Testis (tissue), 3 donors: ENCODE data around the gene PPARA. TPM values are rescaled to one million over a fixed set of nuclear protein-coding genes. Genes with fewer than 3 reads are reported as not detected.

Experiments used
- DNase-seq: peaks from one replicate; pipeline ENCODE4 v3.0.0-alpha.2; 2019
- H3K27ac ChIP-seq, 2 donors: fragments of 200-600 bp; sonication (generic); one replicate each; pipeline ENCODE4 v1.5.1; 2019
- H3K27me3 ChIP-seq: fragments of 200-600 bp; sonication (generic); one replicate; pipeline ENCODE4 v1.5.1; 2019
- H3K36me3 ChIP-seq: fragments of 200-600 bp; sonication (generic); one replicate; pipeline ENCODE4 v1.5.1; 2017; ENCODE audit warnings: low read depth; ENCODE audit errors: missing control alignments
- H3K4me1 ChIP-seq: fragments of 200-600 bp; sonication (generic); one replicate; pipeline ENCODE4 v1.5.1; 2019
- H3K4me3 ChIP-seq, 2 donors: fragments of 200-600 bp; sonication (generic); one replicate each; pipeline ENCODE4 v1.5.1; 2017 to 2019
- H3K9me3 ChIP-seq: fragments of 200-600 bp; sonication (generic); one replicate; pipeline ENCODE4 v1.5.1; 2017
- CTCF ChIP-seq, 3 experiments: fragments of 450-650 bp in 2 of 3; fragments of 200-600 bp in 1 of 3; sonication (generic) in 1 of 3; IDR thresholded peaks; one replicate each; pipeline ENCODE4 v1.5.1; 2016 to 2019; ENCODE audit warnings: antibody characterized with exemption in 3 of 3, mild to moderate bottlenecking in 2 of 3, moderate library complexity in 1 of 3
- POLR2A ChIP-seq: fragments of 450-650 bp; IDR thresholded peaks from one replicate; pipeline ENCODE4 v1.6.1; 2017; ENCODE audit warnings: antibody characterized with exemption, mild to moderate bottlenecking, moderate library complexity
- WGBS, 2 donors: methylation state at CpG; one replicate each; pipeline ENCODE4 v1.1.5; 2018; 5-methylcytosine and 5-hydroxymethylcytosine counted together
- intact Hi-C: fragments of 100-400 bp; cut with DNase I; formaldehyde crosslinking; loops from one replicate; pipeline ENCODE4 v1.15.1; 2023; ENCODE audit warnings: low total_unique reads
- polyA plus RNA-seq: library from polyadenylated mRNA; stranded (reverse); fragments of 350-450 nt; fragmentation: Illumina TruSeq; extraction: RNeasy Lipid Tissue Mini Kit (QIAGEN cat#74804); gene quantifications from one replicate; pipeline ENCODE4 v1.2.3, GENCODE V29; 2014; ENCODE audit warnings: low read depth, low replicate concordance; ENCODE audit not compliant: insufficient read depth
- total RNA-seq, 2 donors: library from RNA; depleted of rRNA; stranded (reverse); fragments of >200 nt; gene quantifications; one replicate each; pipeline ENCODE4 v1.2.3, GENCODE V29; 2016

Gene PPARA
- total and polyA plus RNA-seq, 3 donors from 2014 or later, result 4.8 to 19.9 (median 18.1) TPM

DNA sequence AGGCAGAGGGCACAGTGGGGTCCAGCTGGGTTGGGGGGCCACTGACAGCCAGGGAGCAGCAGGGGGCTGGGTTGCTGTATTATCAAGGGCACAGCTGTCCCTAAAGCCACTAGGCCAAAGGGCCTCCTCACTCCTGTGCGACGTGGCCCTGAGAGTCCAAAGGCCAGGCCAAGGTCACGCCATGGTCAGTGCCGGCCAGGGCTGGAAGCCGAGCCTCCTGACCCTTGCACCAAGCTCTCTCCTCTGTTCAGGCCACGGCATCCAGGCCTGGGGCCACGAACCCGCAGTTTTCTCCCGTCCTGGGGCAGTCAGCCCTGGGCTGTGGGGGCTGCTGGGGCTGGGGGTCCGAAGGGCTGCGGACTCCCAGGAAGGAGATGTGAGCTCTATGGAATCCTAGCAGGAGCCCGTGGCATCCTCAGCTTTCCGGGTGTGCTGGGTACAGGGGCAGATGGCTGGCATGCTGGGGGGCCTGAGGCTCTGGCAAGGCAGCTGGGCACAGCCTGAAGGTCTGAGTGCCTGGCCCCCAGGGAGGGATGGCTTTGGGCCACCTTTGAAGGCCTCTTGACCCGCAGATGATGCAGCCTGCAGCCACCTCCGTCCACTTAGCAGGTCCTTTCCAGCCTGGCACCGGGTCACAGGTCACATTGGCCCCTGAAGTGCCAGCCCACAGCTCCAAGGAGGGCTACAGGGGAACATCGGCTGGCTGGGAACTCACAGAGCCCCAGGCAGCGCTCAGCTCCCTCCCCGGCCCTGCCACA, 17.3 kb upstream of the PPARA start:
- H3K4me1 ChIP-seq, result peaks cover 20% of the 10 kb centered on the region
- no peak for DNase-seq
- WGBS, 2 donors, result 86 to 89% methylated on average over 7 to 19 of the region's 19 CpGs
- no peaks in the 10 kb centered on the region for H3K9me3 ChIP-seq
- H3K36me3 ChIP-seq, result no peaks in the 10 kb centered on the region
- H3K27me3 ChIP-seq, result no peaks in the 10 kb centered on the region
- intact Hi-C loops, result no loop called here
- TF ChIP-seq POLR2A, result no peak
- no peak for TF ChIP-seq CTCF (IDR thresholded peaks at IDR 0.05)
- H3K4me3 ChIP-seq, result no peak overlapping the region
- no peak overlapping the region for H3K27ac ChIP-seq

- Histone ChIP-seq H3K9me3 (no peaks in the 10 kb centered on the region), H3K27ac (no peak overlapping the region), H3K4me1 (peaks cover 20% of the 10 kb centered on the region), H3K4me3 (no peak overlapping the region), H3K27me3 (no peaks in the 10 kb centered on the region), H3K36me3 (no peaks in the 10 kb centered on the region)
- TF ChIP-seq CTCF (IDR thresholded peaks at IDR 0.05), result no peak
- DNase-seq, result no peak
- 97 to 100% methylated on average over 4 of the region's 4 CpGs for WGBS, 2 donors
- intact Hi-C loops, result no loop called here
These were observed 16.8 kb upstream of the PPARA start for GRCh38 chr22:46133588-46133855.

GRCh38 chr22:46134111-46134705, 16.1 kb upstream of the PPARA start:
- Histone ChIP-seq H3K4me3 (no peak overlapping the region), H3K27ac (no peak overlapping the region), H3K36me3 (no peaks in the 10 kb centered on the region), H3K27me3 (no peaks in the 10 kb centered on the region), H3K4me1 (peaks cover 18% of the 10 kb centered on the region), H3K9me3 (no peaks in the 10 kb centered on the region)
- 86 to 93% methylated on average over 9 to 15 of the region's 15 CpGs for WGBS, 2 donors
- intact Hi-C loops, result no loop called here
- TF ChIP-seq CTCF (IDR thresholded peaks at IDR 0.05), result no peak
- TF ChIP-seq POLR2A, result no peak
- no peak for DNase-seq

GRCh38 chr22:46135611-46136485, 14.5 kb upstream of the PPARA start:
- no peak for DNase-seq
- peak overlapping the region in 1 of 2 donors; percentile 44 for H3K27ac ChIP-seq
- H3K27me3 ChIP-seq, result no peaks in the 10 kb centered on the region
- H3K9me3 ChIP-seq, result no peaks in the 10 kb centered on the region
- H3K4me3 ChIP-seq, result no peak overlapping the region
- WGBS, 2 donors, result 65 to 71% methylated on average over 26 of the region's 26 CpGs
- intact Hi-C loops, result no loop called here
- peaks cover 18% of the 10 kb centered on the region for H3K4me1 ChIP-seq
- TF ChIP-seq CTCF (IDR thresholded peaks at IDR 0.05) (no peak), POLR2A (no peak)
- H3K36me3 ChIP-seq, result no peaks in the 10 kb centered on the region
